Stimulated activated CD8-positive, alpha-beta memory T cell treated with anti-CD3 and anti-CD28 coated beads, Interleukin-15, amount 100 ng/mL, for 1 hour (primary cell): Measurements from ENCODE around the gene ZDHHC24.

ENCODE experiments used
- DNase-seq: peaks from one replicate; pipeline ENCODE4 v3.0.0-alpha.2; 2020; ENCODE audit warnings: low read depth

The ZDHHC24 gene

DNA sequence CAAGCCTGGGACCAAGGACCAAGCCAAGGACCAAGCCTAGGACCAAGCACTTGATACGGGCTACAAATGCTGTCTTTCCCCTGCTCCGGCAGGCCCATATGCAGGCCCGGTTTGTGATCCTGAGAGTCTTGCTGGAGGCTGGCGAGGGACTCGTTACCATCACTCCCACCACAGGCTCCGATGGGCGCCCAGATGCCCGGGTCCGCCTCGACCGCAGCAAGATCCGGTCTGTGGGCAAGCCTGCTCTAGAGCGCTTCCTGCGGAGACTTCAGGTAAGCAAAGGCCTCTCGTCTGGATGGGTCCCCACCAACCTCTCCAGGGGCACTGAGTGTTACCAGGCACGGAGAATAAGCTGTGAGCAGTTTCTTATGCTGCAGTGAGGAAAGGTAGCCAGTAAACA is 48.6 kb downstream of the ZDHHC24 start:
- no peak for DNase-seq

DNA sequence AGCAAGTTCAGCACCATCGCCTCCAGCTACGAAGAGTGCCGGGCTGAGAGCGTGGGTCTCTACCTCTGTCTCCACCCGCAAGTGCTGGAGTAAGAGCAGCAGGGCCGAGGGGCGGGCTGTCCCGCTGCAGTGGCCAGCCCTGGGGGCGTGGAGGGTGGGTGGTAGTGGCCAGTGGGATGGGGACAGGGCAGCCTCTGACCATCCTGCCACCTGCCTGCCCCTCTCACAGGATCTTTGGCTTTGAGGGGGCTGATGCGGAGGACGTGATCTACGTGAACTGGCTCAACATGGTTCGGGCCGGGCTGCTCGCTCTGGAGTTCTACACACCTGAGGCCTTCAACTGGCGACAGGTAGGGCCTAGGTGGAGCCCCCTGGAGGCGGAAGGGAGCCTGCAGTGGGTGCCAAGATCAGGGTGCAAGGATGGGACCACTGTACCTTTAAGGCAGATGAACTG is 50.4 kb downstream of the ZDHHC24 start:
- DNase-seq = no peak

- no peak for DNase-seq
Observed at GRCh38 chr11:66494935-66495334, 50.9 kb downstream of the ZDHHC24 start.

DNA sequence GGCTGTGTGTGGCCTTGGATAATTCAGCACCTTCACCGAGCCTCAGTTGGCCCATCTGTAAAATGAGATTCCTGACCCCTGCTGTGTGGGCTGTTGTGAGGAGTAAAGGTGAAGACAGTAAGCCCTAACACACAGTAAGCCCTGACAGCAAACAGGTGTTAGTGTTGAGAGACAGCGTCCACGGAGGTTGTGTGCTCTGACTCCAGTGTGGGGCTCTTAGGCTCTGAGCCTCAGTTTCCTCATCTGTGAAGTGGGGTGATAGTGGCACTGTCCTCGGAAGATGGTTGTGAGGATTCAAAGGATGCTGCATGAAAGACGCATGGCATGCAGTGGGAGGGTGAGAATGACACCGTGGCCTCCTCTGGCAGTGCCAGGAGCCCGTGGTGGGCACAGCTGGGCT is 51.4 kb downstream of the ZDHHC24 start:
- DNase-seq = no peak

- DNase-seq = no peak
Observed at GRCh38 chr11:66493130-66493529, 52.7 kb downstream of the ZDHHC24 start.

DNA sequence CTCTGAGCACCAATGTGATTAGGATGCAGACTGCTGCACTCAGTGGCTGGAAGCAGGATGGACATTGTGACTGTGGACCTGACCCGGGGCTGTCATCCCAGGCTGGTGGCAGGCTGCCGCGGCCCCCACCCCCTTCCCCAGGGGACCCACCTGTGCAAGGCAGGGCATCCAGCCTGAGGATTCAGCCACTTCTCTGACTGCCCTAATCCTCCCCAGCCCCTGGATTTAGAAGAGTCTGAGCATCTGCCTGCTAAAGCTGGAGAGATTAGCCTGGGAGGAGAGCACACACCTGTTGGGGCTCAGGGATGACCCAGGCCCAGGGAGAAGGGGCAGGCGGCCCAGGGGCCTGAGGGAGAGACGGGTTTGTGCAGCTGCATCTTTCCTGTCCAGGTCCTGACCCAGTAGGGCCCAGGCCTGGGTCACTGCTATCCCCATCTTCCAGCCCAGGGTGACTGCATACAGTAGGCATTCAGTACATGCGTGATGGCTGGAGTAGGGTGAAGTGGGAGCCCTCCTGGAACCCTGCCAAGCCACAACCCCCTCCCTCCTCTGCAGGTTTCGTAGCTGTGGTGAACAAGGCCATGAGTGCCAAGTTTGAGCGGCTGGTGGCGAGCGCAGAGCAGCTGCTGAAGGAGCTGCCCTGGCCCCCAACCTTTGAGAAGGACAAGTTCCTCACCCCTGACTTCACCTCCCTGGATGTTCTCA is 53.5 kb downstream of the ZDHHC24 start:
- no peak for DNase-seq

DNA sequence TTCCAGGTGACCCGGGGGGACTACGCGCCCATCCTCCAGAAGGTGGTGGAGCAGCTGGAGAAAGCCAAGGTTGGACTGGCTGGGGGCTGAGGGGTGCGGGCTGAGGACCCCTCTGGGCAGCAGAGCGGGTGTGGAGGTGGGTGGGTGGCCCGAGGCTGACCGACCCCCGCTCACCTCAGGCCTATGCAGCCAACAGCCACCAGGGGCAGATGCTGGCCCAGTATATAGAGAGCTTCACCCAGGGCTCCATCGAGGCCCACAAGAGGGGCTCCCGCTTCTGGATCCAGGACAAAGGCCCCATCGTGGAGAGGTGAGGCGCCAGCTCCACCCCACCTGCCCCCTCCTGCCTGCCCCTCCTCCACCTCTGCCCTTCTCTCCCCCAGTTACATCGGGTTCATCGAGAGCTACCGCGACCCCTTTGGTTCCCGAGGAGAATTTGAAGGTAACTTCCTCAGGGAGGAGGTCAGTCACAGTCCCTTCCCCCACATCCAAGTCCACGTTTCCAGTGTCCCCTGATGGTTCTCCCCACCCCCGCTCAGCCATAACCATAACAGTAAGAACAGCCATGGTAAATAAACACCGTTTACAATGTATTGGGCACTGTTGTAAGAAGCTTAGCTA is 54.4 kb downstream of the ZDHHC24 start:
- no peak for DNase-seq

GRCh38 chr11:66489636-66490035 is 56.2 kb downstream of the ZDHHC24 start:
- DNase-seq = no peak

- DNase-seq = no peak
Observed at GRCh38 chr11:66488957-66489356, 56.9 kb downstream of the ZDHHC24 start.

DNA sequence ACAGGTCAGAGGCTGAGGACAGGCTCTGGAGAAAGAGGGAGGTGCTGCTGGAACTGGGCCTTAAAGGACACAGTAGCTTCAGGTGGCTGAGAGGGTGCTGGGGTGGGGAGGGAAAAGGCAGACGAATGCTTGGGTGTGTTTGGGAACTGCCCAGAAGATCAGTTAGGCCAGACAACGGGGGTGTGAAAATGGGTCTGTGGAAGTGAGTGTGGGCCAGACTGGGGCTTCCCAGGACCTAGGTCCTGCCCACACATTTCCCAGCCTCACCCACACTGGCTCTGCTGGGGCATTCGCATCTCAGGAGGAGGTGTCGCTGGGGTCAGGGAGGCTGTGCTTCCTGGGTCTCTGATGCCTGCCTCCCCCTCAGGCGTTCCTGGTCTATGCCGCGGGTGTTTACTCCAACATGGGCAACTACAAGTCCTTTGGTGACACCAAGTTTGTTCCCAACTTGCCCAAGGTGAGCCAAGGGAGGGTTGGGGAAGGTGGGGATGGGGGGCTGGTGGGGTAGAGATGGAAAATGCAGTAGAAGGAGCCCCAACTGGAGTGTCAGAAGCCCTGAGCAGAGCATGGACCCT is 61.0 kb downstream of the ZDHHC24 start:
- no peak for DNase-seq

- peak; percentile 91 for DNase-seq
Observed at GRCh38 chr11:66480117-66480938, 65.5 kb downstream of the ZDHHC24 start, which contains the start of gene DPP3. Gene DPP3 (plus strand): TSS chr11:66480434. CDS start chr11:66482201, 1,767 bp downstream.

DNA sequence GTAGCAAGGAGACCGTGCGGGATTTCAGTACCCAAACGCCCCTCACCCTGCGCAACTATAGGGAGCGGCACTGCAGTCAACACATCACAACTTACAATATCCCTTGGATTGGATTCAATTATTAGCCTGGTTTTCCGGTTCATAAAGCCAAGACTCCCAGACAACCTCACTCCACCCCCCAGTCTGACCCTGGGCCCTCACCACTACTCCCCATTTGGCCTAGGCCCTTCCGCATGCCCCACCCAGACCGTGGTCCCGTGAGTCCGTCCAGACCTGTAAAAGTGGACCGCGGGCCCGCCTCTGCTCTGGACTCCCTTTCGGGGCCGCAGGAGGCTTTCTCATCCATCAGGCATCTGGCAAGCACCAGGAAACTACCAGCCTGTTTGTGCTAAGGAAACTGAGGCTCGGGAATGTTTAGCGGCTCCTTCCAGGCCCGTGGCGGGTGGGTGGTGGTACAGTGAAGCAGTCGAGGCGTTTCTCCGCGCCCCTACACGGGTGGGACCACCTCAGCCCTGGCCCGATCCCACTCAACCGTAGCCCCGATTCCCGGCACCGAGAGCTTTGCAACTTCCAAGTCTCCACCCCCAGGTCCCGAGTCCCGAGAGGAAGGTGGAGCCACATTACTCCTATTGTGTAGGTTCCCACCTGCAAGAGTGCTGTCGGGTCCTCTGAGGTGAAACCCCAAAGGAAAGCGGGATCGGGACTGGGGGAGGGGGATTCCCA is 66.3 kb downstream of the ZDHHC24 start:
- no peak for DNase-seq

DNA sequence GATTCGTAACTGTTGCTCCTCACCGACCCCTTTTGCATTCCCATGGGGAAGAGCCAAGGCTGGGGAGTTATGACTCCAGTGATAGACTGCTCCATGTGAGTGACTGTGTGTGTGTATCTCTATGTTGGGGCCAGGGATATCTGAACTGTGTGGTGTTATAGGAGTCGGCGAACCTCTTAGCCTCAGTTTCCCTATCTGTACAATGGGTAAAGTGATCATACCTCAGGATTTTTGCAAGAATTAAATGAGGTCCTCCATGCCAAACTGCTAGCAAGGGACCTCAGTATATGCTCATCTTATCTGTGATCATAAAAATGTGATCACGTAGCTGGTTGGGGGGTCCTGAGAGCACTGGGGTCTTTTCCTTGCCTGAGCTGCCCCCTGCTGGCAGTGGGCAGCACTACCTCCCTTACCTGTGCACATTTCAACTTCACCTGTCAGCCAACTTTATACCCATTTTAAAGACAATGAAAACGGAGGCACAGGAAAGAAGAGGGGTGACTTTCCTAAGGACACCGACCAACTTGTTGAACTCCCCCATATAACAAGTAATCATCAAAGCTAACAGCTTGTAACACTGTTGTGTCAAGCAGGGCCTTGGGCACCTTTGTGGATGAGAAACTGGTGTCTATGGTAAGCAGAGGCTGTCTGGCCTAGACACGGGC is 67.0 kb downstream of the ZDHHC24 start:
- DNase-seq = no peak

GRCh38 chr11:66477263-66478201 is 68.3 kb downstream of the ZDHHC24 start:
- DNase-seq = no peak

GRCh38 chr11:66476841-66477251 is 69.0 kb downstream of the ZDHHC24 start:
- DNase-seq = no peak

DNA sequence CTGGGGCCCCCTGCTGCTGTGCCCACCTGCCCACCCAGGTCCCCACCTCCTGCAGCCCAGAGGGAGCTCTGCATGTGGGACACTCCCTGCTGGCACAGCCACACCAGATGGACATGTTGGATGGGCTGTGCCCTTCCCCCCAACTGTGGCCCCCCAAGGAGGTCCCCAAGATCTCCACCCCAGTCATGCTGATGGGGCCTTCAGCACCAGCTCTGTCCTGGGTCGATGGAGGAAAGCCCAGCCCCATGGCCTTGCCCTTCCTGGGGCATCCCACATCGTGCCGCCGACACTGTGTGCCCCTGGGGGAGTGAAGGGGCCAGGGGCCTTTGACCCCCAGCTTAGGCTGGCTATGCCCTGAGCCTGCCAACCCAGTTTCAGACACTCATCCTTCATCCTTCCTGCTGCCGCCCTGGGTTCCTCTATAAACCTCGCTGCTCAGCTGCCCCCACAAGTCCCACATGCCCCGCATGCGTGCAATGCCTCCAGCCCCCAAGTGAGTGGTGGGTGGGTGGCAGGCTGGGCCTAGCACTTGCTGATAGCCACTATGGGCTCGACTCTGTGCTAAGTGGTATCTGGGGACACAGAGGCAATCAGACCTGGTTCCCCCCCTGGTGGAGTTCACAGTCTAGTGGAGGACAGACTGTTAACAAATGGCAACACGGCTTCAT is 69.5 kb downstream of the ZDHHC24 start:
- no peak for DNase-seq

DNA sequence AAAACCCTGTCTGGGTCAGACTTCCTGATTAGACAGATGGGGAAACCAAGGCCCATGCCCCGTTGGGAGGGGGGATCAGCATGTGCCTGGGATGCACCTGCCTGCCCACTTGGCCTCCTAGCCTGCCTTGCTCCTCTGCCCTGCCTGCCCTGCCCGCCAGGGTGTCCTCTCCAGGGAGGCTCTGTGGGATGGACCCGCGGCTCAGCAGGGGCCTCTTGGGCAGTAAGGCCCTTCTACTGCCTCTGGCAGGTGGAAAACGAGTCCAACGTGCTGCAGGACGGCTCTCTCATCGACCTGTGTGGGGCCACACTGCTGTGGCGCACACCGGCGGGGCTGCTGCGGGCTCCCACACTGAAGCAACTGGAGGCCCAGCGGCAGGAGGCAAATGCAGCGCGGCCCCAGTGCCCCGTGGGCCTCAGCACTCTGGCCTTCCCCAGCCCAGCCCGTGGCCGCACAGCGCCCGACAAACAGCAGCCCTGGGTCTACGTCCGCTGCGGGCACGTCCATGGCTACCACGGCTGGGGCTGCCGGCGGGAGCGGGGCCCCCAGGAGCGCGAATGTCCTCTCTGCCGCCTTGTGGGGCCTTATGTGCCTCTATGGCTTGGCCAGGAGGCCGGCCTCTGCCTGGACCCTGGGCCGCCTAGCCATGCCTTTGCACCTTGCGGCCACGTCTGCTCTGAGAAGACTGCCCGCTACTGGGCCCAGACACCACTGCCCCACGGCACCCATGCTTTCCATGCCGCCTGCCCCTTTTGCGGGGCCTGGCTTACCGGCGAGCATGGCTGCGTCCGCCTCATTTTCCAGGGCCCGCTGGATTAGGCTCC is 70.3 kb downstream of the ZDHHC24 start:
- no peak for DNase-seq
